ENCODE results near the gene SYNGR2.
A peak's percentile ranks its signal among the peaks of the same experiment; 100 is the strongest.
"Not testable (repeated sequence)": the region's sequence is repeated elsewhere in the genome, so short reads cannot be mapped to it uniquely, and the experiment has no call there.

The SYNGR2 gene

GRCh38 chr17:78144147-78144719 lies 24.1 kb upstream of the SYNGR2 start:
- no peak for DNase-seq

- DNase-seq = no peak
Observed at GRCh38 chr17:78144736-78145641, 23.4 kb upstream of the SYNGR2 start.

- DNase-seq = no peak
Observed at GRCh38 chr17:78146471-78146869, 21.9 kb upstream of the SYNGR2 start.

- no peak for DNase-seq
Observed at GRCh38 chr17:78146881-78147280, 21.5 kb upstream of the SYNGR2 start.

GRCh38 chr17:78147315-78147998 lies 20.9 kb upstream of the SYNGR2 start:
- DNase-seq = no peak

- DNase-seq = no peak
Observed at GRCh38 chr17:78148286-78149016, 19.9 kb upstream of the SYNGR2 start.

- no peak for DNase-seq
Observed at GRCh38 chr17:78151514-78152008, 16.8 kb upstream of the SYNGR2 start.

GRCh38 chr17:78154903-78155811 lies 13.2 kb upstream of the SYNGR2 start:
- DNase-seq = peak; percentile 58

GRCh38 chr17:78159575-78160158 lies 8.7 kb upstream of the SYNGR2 start:
- DNase-seq = peak; percentile 65

GRCh38 chr17:78163881-78164747 lies 4.3 kb upstream of the SYNGR2 start:
- DNase-seq = no peak

GRCh38 chr17:78164748-78165607 lies 3.4 kb upstream of the SYNGR2 start:
- no peak for DNase-seq

- no peak for DNase-seq
Observed at GRCh38 chr17:78166416-78166815, 2.0 kb upstream of the SYNGR2 start.

GRCh38 chr17:78168903-78169793 lies 767 bp downstream of the SYNGR2 start:
- DNase-seq = peak; percentile 59

GRCh38 chr17:78170692-78171590 lies 2.6 kb downstream of the SYNGR2 start:
- no peak for DNase-seq

- DNase-seq = not testable (repeated sequence)
Observed at GRCh38 chr17:78171591-78172248, 3.3 kb downstream of the SYNGR2 start.

- DNase-seq = no peak
Observed at GRCh38 chr17:78172249-78173051, 4.1 kb downstream of the SYNGR2 start.

Data from activated CD4-positive, alpha-beta T cell treated with anti-CD3 and anti-CD28 coated beads, Interleukin-10, Interleukin-2, amounts not matched to agents 100 ng/mL and 50 ng/mL, durations not matched to agents 16 hours and 8 hours (primary cell).